HG03060 (cell line): Measurements from ENCODE around the gene NET1.

Experiments
- ATAC-seq: cut with Tn5 transposase; IDR thresholded peaks from one replicate; pipeline ENCODE4 v1.9.1; 2021; ENCODE audit warnings: low read depth, moderate number of reproducible peaks; ENCODE audit not compliant: unreplicated experiment

The NET1 gene

DNA sequence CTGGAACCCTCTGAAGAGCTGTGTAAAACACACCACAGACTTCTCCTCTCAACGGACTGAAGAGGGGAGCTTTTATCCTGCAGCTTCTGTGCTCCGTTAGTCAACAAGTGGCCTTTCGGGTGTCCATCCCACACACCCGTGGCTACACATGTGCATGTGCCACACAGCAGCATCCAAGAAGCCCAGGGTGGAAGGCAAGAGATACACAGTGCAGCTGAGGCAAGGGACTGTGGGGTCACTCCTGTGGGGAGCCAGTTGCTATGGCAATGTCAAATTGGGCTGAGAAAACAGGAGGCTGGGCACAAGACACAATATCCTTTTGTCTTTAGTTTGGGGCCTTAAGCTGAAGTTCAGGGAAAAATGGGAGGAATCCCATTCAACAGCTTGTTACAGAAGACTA, 28.7 kb downstream of the NET1 start:
- no peak for ATAC-seq

DNA sequence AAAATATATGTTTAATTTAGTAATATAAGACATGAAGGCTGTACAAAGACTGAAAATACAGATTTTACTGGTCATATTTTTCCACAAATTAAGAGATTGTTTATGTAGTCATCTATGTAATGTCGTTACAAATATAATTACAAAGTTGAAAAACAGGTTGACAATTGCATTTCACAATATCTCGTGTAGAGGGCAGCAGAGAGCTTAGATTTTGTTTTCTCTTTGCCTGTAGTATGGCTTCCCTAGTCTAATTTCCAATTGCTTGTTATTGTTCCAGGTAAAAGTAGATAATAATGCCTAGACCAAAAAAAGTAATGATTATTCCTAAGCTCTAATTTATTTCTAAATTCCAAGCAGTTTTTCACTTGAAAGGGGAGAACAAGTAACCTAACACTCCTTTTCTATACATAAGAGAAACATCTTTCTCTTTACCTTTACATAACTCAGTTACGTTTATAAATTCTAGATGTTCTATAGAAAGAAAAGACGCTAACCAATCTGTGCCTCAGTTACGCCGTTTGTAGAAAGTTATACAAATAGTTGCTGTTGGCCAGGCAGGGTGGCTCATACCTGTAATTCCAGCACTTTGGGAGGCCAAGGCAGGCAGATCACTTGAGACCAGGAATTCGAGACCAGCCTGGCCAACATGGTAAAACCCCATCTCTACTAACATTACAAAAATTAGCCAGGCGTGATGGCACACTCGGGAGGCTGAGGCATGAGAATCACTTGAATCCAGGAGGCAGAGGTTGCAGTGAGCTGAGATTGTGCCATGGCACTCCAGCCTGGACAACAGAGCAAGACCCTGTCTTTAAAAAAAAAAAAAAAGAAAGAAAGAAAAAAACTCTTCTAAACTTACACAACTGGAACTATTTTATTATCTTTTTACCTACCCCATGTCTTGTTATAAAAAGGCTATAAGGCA, 30.0 kb downstream of the NET1 start:
- ATAC-seq = no peak

DNA sequence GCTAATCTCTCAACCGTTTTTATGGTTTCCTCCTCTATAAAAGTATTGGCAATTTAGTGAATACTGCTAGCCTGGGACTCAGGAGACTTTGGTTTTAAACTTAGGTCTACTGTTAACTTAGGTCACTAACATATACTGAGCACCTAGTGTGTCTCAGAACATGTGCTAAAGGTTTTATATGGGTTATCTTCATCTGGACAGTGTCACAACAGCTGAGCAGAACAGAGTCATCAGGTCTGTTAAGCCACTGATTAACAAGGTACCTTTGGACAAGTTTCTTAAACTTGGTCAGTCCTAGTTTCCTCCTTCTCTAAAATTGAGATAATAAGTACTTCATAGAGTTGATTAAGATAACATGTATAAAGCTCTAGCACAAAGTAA, 30.6 kb downstream of the NET1 start:
- ATAC-seq = peak; percentile 2

DNA sequence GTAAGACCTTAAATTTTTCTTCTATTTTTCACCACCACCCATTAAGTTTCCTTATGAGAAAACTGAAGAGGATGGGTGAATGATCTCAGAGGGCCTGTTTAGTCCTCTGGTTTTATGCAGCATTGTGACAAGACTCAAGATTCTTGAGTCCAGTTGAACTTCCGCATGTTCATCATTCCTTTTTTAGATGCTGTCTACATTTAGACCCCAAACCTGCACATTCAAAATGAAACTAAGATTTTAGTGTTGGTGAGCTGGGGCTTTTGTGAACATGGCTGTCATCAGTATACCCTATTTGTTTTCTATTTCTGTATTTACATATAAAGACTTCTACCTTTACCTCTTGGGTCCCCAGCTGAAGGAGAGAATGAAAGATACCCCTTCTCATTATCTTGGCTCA, 31.1 kb downstream of the NET1 start:
- peak; percentile 84 for ATAC-seq

DNA sequence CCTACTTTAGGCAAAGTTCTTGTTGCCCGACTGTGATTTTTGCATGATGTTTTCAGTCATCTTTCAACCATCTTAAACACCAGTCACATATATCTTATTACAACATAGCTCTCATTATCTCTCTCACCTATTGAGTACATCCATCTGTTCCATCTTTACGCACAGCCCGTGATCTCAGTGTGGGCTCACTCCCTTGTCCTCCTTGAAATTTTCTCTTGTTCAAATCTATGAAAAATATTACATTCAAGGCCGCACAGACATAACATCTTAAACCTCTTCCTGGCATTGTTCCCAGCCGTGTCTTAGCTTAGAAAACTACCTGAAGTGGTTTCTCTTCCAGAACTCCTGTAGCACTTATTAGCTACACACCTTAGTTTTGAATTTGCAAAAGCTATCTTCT, 32.6 kb downstream of the NET1 start:
- no peak for ATAC-seq

DNA sequence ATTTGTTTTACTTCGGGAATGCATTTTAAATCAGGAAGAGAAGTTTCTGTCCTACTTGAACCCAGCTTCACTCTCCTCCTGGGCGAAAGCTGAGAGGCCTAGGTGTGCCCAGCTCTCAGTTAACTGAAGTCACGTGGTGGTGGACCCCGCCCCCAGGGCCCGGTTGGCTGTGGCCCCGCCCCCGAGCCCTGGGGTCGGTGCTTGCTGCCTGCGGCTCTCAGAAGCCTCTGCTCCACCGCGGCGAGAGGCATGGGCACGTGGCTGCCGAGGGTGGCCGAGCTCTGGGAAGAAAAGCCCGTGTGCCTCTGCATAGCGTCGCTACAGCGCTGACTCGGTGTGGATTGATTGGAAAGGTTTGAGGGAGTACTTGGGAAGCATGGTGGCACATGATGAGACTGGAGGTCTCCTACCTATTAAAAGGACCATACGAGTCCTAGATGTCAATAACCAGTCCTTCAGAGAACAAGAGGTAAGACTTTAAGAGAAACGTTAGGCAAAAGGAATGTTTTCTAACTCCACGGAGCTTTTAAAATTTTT, 34.1 kb downstream of the NET1 start:
- ATAC-seq = no peak

DNA sequence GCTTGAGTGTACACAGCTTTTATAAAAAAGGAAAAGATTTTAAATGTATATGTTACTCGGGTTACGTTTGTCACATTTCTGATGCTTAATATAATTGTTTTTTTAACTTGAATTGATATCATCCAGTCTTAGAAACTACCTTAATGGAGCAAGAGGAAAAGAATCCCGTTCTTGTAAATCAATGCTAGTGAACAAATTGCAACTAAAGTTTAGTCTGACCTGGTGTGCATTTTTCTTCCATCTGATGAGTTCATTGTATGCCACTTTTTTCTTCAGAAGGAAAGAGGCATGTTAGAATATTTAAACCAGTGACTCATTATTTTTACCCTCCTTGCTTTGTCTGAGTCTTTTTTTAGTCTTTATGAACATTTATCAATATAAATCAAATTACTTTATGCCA, 34.7 kb downstream of the NET1 start:
- ATAC-seq = no peak

DNA sequence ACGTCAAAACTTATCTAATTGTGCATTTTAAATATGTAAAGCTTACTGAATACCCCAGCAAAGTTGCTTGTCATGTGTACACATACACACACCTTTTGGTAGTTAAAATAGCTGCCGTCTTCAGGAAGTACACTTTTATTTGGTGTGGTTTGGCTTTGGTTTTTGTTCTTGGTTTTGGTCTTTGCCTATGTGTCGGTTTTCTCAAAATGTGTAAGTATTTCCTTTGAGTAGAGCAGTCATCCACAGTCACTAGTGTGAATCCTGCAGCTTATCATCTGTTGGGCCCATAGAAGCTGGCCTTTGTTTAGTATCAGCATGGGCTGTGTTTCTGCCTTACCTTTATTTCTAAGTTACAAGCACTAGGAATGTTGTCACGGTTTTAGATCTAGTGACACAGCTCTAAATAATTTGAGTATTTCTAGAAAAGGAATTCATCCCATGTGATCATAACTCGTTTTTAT, 35.3 kb downstream of the NET1 start:
- peak; percentile 44 for ATAC-seq

DNA sequence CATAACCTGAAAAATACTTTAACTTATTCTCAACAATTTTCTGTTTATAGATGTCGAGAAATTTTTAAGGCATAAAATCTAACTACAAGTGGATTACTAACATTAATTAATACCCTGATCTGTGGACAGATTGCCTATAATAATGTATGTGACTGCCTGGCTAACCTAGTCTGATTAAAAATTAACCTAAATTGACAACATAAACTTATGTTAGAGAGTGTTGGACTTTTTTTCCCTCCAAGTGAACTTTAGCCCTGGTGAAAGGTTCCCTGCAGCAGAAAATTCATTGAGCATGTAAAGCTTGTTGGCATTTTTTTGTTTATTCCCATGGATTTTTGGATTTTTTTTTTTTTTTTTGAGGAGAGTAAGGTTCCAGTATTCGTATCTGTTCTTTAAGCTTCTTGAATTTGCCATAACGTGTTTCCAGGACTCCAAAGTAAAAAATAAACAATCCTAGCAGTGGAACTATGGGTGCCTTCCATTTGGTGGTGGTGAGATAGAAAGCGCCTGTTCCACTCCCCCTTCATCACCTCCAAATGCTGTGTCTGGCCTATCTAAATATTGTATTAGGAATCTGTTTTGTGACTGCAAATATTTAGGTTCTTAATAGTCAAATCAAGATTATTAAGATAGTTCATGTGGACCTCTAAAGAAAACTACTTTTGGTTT, 36.1 kb downstream of the NET1 start:
- no peak for ATAC-seq

DNA sequence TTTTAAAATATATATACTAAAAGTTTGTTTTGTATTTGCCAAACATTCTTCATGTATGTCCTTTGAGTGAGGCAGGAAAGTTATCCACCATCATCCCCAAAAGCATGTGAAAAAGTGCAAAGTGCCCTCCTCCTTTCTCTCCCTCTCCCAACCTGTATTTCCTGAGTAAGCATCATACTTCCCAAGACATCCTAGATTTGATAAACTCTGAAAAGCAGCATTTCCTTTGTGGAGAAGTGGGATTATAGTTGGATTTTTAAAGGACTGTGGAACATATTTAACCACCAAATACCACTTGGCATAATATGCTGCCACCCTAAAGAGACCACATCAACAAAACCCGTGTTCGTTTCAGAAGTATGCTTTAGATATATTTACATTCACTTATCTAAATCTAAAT, 36.9 kb downstream of the NET1 start:
- no peak for ATAC-seq

DNA sequence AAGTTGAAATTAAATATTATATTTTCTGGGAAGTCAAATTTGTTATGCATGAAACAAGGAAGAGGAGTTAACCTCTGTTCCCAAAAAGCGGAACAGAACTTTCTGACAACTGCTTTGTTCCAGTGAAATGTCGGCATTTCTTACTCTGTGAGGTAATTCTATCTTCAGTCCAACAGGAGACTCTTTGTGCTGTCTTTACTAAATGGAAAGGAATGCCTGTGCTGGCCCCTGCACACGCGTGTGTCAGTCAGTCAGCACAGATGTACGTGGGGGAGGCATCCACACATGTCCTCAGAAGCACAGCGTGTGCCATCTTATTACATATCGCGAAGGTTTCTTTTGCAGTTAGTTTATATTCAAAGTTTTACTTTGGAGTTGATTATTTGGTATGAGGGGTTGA, 37.5 kb downstream of the NET1 start:
- no peak for ATAC-seq

DNA sequence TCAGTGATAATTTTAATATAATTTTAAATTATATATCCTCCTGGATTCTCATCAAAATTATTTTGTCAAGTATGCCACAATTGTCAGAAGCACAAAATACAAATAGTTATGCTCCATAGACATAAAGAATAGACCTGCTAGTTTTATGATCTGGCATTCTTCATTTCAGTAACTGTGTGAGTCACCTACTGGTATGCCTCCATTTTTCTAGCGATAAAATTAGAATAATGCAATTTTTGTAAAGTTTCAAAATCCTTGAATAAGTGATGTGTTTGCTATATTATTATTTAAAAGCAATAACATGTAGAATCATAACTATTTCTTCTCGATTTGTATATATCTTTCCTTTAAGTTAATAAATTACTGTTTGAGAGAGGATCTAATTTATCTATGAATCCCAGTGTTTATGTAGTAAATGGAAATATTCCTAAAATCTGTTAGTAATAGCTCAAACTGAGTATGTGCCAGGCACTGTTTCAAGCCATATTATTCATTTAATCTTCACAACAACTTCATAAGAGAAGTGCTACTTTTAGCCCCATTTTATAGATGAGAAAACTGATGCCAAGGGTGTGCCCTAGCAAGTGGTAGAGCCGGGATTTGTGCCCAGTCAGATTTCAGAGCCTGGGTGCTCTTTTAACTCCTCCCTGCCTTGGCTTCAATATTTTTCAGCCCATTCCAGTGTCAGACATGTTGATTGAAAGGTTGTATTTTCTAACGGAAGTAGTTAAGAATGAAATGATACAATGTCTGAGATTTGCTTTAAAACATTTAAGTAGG, 38.4 kb downstream of the NET1 start:
- no peak for ATAC-seq

DNA sequence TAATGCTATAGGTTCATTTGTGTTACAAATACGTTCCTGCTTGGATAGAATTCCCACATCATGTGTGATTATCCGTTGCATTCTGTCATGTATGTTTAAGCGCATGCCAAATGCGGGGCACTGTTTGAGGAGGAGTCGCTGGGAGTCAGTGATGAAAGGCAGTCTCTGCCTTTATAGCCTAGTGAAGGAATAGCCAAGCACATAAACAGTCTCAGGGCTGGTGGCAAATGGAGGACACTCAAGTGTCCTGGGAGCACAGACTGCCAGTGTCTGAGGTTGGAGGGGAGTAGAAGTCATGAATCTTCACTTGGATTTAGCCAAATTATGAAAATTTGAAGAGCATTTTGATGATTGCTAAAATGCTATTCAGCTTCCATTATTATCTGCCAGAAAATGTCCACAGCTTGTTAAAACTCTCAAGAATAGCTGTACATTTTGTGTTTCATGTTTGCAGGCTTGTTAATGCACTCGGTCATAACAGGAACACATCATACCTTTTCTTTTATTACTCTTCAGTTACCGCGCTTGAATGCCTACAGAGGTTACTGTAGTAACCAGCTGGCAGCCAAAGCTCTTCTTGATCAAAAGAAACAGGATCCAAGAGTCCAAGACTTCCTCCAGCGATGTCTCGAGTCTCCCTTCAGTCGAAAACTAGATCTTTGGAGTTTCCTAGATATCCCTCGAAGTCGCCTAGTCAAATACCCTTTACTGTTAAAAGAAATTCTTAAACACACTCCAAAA, 41.6 kb downstream of the NET1 start:
- ATAC-seq = no peak

DNA sequence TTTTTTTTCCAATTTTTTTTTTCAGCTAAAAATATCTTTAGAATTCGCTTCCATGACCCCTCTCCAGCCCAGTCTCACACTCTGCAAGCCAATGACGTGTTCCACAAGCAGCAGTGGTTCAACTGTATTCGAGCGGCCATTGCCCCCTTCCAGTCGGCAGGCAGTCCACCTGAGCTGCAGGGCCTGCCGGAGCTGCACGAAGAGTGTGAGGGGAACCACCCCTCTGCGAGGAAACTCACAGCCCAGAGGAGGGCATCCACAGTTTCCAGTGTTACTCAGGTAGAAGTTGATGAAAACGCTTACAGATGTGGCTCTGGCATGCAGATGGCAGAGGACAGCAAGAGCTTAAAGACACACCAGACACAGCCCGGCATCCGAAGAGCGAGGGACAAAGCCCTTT, 44.2 kb downstream of the NET1 start:
- no peak for ATAC-seq

DNA sequence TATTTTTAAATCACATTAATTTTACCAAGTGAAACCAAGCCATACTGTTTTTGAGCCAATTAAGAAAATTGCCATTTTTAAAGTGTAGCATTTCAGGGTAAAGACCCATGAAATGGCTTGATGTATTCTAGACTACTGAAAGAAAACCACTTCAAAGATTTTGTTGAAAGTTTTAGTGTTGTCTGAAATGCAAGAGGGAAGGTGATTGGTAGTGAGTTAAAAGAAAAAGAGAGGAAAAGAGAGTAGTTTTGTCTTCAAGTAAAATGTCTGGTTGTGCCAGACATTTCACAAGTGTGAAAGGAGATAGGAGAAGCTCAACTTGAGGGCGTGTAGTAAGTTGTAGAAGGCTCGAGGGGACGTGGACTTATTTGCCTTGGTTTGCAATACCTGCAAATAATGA, 45.4 kb downstream of the NET1 start:
- no peak for ATAC-seq

DNA sequence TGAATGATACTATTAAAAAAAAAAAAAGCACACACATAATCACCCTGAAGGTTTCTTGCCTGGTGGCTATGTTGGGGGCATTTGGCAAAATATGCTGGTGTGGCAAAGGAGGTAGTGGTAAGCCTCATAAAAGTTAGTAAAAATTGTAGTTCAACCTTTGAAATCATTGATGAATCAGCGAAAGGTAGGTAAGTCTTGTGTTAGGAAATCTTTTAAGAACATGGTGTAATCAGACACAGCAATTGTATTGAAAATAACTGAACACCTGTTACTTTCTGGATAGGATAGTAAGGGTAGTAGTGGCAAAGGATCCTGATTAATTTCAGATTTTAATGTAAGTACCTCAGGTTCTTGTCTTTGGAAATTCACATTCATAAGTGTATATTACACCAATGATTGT, 46.1 kb downstream of the NET1 start:
- ATAC-seq = no peak

DNA sequence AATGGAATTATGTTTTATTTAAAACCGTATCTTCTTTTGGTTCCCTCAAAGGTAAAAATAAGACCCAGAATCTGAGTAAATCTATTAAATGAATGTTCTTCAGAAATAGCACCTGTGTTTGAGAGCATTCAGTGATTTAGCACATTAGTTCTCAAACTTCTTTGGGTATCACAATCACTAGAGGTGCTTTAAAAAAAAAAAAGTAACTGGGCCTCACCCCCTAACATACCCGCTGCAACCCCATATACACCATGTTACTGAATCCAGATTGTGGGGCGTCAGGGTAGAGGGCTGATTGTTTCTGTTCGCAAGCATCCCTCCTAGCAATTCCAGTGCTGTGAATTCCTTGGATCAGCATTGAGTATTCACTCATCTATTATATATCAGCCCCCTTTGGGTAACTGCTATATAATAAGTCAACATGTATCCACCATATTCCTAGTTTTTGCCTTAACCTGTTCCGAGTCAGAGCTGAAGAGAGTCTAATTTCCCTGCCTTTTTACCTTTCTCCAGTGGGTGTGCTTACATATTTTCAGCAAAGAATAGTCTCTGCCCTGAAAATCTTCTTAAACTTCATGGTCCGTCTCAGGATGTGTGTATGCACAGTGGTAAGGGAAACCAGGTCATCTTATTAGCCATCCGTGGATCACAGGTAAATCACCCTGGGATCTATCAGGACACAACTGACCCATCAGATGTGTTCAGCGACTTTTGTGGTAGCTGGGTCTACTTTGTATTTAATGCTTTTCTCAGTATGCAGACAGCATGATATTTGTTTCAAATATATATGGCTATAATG, 46.8 kb downstream of the NET1 start:
- ATAC-seq = no peak

DNA sequence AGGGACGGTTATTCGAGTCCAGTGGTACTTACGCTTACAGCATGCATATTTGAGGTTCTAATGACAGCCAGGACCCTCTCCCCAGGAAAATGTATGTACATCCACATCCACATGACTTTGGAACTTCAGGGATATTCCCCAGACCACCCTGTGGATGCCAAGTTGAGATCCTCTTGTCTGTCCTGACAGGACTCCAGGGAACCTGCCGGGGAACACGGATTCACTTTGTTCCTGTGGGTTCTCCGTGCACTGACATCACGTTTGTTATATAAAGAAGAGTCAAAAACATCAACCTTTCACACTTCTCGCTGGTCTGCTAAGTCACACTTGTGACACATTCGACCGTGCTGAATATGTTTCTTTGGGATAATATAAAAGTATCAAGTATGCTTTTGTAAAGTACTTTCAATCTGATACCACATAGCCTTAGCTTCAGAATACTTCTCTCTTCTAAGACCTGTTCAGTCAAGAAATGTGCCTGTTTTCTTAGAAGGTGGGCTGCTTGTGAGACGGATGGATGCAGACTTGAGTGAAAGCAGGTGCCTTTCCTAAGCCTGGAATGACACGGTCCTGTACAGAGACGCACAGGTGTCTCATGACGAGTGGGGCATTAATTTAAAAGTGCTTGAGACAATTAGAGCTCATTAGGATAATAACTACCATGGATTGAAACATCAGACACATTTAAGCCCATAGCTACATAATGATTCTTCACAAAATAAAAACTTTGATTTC, 48.3 kb downstream of the NET1 start:
- ATAC-seq = no peak

DNA sequence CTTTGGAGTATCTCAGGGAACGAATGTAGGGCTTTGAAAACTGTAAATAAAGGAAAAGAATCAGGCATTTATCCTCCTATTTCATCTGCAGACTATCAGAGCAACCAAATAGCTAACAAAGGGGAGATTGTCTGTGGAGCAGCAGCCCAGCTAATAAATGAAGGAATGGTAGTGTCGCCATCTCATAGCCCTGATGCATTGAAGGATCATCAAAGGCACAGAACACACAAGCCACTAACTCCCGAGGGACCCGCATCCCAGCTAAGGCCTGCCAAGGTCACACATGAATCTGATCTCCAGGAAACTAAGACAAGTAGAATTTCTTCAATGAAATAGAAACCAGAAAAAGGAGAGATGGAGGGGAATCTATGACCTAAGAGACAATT, 48.8 kb downstream of the NET1 start:
- no peak for ATAC-seq
